Right lobe of liver (tissue), 4 donors: ENCODE measurements around the gene LZTR1.

ENCODE experiments used
- POLR2A ChIP-seq: fragments of 450-650 bp; IDR thresholded peaks from one replicate; pipeline ENCODE4 v1.6.1; 2017; ENCODE audit warnings: antibody characterized with exemption, mild to moderate bottlenecking
- TF ChIP-seq, protein P1 (sequence below), 4 donors: fragments of 200-600 bp in 3 of 4; fragments of 450-650 bp in 1 of 4; IDR thresholded peaks; one replicate each; pipeline versions ENCODE4 v1.5.1 to v1.8.0; 2016 to 2022; ENCODE audit warnings: antibody characterized with exemption in 4 of 4, mild to moderate bottlenecking in 2 of 4
- donor health status: DM: no; HTN: no; CAD: no.
- donor health status: DM: no; HTN: no; CAD: no.
- donor health status: DM: no; HTN: yes; CAD: no.

DNA sequence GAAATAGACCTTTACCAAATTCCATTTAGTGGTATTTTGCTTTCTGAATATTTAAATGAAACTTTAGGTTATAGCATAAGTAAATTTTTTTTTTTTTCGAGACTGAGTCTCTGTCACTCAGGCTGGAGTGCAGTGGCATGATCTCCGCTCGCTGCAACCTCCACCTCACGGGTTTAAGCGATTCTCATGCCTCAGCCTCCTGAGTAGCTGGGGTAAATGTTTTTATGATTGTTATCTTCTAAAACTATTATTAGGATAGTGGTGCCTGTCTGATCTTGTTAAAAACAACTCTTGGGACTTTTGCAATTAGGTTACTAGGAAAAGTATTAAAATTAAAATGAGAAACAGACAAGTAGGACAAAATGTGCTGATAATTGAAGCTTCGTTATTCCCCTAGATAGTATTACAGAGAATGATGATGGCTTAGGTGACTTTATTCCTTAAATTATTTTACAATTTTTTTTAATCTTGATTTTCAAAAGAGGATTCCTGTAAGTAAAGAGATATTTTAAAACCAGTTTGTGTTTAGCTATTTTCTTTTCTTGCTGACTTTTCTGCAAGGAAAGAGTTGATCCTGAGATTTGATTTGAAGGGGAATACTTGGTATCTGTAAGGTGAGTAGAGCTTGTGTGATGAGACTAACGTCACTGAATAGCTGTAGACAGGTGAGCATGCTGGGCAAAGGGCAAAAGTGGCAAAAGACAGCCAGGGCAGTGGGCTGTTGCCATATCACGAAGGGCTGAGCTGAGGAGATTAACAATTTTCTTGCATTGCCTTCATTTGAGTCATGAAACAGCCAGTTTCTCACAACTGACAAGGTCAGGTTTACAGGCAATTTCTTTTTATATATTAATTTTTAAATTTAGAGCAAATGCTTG lies 44.1 kb upstream of the LZTR1 start:
- no peak for TF ChIP-seq POLR2A
- TF ChIP-seq, protein P1, sequence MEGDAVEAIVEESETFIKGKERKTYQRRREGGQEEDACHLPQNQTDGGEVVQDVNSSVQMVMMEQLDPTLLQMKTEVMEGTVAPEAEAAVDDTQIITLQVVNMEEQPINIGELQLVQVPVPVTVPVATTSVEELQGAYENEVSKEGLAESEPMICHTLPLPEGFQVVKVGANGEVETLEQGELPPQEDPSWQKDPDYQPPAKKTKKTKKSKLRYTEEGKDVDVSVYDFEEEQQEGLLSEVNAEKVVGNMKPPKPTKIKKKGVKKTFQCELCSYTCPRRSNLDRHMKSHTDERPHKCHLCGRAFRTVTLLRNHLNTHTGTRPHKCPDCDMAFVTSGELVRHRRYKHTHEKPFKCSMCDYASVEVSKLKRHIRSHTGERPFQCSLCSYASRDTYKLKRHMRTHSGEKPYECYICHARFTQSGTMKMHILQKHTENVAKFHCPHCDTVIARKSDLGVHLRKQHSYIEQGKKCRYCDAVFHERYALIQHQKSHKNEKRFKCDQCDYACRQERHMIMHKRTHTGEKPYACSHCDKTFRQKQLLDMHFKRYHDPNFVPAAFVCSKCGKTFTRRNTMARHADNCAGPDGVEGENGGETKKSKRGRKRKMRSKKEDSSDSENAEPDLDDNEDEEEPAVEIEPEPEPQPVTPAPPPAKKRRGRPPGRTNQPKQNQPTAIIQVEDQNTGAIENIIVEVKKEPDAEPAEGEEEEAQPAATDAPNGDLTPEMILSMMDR (IDR thresholded peaks at IDR 0.05) = no peak
